Measurements from ENCODE around the gene TAF4B. TPM values are rescaled to one million over a fixed set of nuclear protein-coding genes. Genes with fewer than 3 reads are reported as not detected.

The TAF4B gene
- total RNA-seq, 1 donor from 2014 or later: 3.0 TPM

GRCh38 chr18:26422472-26423162, 196.4 kb downstream of the TAF4B start:
- intact Hi-C loops (cut with DNase I): no loop called here
- Histone ChIP-seq H3K36me3 (no peaks in the 10 kb centered on the region), H3K4me3 (no peak overlapping the region), H3K4me1 (no peaks in the 10 kb centered on the region), H3K9me3 (no peaks in the 10 kb centered on the region), H3K27ac (no peak overlapping the region), H3K27me3 (no peaks in the 10 kb centered on the region)
- no peak for DNase-seq (ENCODE audit: low spot score in 2 of 2)
- TF ChIP-seq CTCF (IDR thresholded peaks at IDR 0.05): no peak

- H3K36me3 ChIP-seq: no peaks in the 10 kb centered on the region
- no peak overlapping the region for H3K27ac ChIP-seq
- H3K27me3 ChIP-seq: no peaks in the 10 kb centered on the region
- no peaks in the 10 kb centered on the region for H3K9me3 ChIP-seq
- no peaks in the 10 kb centered on the region for H3K4me1 ChIP-seq
- no peak for TF ChIP-seq CTCF (IDR thresholded peaks at IDR 0.05)
- intact Hi-C loops (cut with DNase I): no loop called here
- no peak for DNase-seq (ENCODE audit: low spot score in 2 of 2)
- H3K4me3 ChIP-seq: no peak overlapping the region
Measured at GRCh38 chr18:26424428-26425147, 198.3 kb downstream of the TAF4B start.

- no peaks in the 10 kb centered on the region for H3K9me3 ChIP-seq
- no peak for TF ChIP-seq CTCF (IDR thresholded peaks at IDR 0.05)
- intact Hi-C loops (cut with DNase I): no loop called here
- H3K36me3 ChIP-seq: no peaks in the 10 kb centered on the region
- no peak overlapping the region for H3K4me3 ChIP-seq
- H3K27ac ChIP-seq: no peak overlapping the region
- H3K4me1 ChIP-seq: no peaks in the 10 kb centered on the region
- no peaks in the 10 kb centered on the region for H3K27me3 ChIP-seq
- no peak for DNase-seq (ENCODE audit: low spot score in 2 of 2)
Measured at GRCh38 chr18:26425148-26425531, 198.9 kb downstream of the TAF4B start.

- Histone ChIP-seq H3K4me3 (no peak overlapping the region), H3K27ac (no peak overlapping the region), H3K9me3 (no peaks in the 10 kb centered on the region), H3K36me3 (no peaks in the 10 kb centered on the region), H3K4me1 (no peaks in the 10 kb centered on the region), H3K27me3 (no peaks in the 10 kb centered on the region)
- no peak for TF ChIP-seq CTCF (IDR thresholded peaks at IDR 0.05)
- no peak for DNase-seq (ENCODE audit: low spot score in 2 of 2)
- intact Hi-C loops (cut with DNase I): no loop called here
Measured at GRCh38 chr18:26429535-26430226, 203.4 kb downstream of the TAF4B start.

GRCh38 chr18:26432651-26433424, 206.6 kb downstream of the TAF4B start:
- H3K36me3 ChIP-seq: no peaks in the 10 kb centered on the region
- H3K4me1 ChIP-seq: no peaks in the 10 kb centered on the region
- no peaks in the 10 kb centered on the region for H3K9me3 ChIP-seq
- no peak for DNase-seq (ENCODE audit: low spot score in 2 of 2)
- H3K4me3 ChIP-seq: no peak overlapping the region
- no peaks in the 10 kb centered on the region for H3K27me3 ChIP-seq
- H3K27ac ChIP-seq: no peak overlapping the region
- no peak for TF ChIP-seq CTCF (IDR thresholded peaks at IDR 0.05)
- intact Hi-C loops (cut with DNase I): no loop called here
